Stimulated activated CD4-positive, alpha-beta T cell treated with anti-CD3 and anti-CD28 coated beads, Interleukin-4, amount 100 ng/mL, for 48 hours (primary cell): ENCODE results near the gene DNAJC18.
"Not testable (repeated sequence)": the region's sequence is repeated elsewhere in the genome, so short reads cannot be mapped to it uniquely, and the experiment has no call there.

Source experiments
- DNase-seq, 2 donors: peaks; one replicate each; pipeline ENCODE4 v3.0.0-alpha.2; 2020; ENCODE audit warnings: low read depth in 2 of 2

Gene DNAJC18

GRCh38 chr5:139439013-139439903, at the start of gene DNAJC18:
Gene DNAJC18 (minus strand): TSS chr5:139439525. CDS start chr5:139439445, 80 bp downstream.
- DNase-seq: peak; percentile 88 to 91

DNA sequence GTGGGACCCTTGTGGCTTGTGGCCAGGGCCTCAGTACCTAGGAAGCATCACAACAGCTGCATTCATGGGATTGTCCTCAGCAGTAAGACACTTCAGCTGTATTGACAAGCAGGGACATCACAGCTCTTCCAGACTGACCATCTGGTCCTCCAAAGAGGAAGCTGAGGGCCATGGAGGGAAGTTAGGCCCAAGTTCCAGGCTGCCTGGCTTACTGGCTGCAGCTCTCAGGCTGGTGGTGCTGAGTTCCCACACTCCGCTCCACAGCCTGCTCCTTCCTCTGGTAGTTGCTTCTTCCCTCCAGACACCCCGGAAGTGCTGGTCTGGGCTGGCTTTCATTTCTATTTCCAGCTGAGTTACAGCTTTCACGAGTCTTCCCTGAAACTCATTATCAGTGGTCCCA, 48.9 kb upstream of the DNAJC18 start:
- no peak for DNase-seq

DNA sequence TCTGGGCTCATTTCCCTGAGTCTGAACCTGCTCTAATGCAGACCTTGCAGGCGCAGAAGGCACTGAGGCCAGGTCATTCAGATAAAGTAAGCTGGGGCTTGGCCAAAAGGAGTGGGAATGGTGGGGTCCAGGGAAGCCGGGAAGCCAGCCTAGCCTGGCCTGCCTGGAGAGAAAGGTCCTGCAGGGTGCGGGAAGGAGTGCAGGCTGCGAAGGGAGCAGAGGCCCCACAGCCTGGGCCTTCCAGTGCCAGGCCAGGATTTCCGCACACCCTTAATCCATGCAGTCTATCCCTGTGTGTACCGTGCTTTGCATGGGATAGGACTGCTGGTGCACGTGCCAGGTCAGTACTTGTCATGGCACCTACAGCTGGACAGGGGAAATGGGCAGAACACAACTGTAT, 46.9 kb upstream of the DNAJC18 start:
- DNase-seq: no peak

- DNase-seq: not testable (repeated sequence)
These were observed 43.5 kb upstream of the DNAJC18 start for GRCh38 chr5:139482890-139483208.

DNA sequence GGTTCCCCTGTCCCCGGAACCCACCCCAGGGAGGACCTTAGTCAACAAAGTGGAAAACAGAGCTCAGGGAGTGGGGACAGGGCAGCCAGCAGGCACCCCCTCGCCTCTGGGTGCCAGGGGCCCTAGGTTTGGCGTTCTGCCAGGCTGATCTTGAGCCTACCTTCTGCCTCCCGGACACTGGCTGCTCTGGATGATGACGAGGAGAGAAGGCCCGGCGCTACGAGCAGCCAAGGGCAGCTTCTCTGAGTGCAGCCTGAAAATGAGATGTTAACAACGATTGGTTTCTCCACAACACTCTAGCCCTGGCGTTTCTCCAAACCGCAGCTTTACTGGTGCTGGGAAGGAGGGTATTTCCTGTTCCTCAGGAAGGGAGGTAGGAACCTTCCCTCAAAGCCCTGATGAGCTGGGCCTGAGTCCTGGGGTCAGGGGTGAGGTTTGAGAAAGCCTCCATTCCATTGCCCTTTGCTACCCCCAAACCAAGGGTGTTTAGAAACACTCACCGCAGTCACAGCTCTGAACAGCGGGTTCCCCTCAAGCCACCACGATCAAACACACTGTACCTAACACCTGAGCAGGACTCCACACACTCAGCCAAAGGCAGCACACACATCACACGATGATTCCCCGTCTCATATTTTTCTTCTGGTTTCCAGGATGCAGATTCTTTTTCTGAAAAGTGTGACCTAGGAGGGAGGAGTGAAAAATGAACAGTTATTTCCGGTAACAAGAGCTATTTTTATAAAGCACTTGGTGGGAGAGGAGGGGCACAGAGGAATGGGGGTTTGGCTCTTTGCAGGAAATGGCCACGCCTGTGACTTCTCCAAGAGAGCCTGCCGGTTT, 42.9 kb upstream of the DNAJC18 start, which contains the start of gene STING1:
TSS of gene STING1 (minus strand) at position 709 of the 840 bp plus-strand sequence. CDS start 1,054 bp downstream, outside the sequence.
- DNase-seq: peak; percentile 49 to 67

DNA sequence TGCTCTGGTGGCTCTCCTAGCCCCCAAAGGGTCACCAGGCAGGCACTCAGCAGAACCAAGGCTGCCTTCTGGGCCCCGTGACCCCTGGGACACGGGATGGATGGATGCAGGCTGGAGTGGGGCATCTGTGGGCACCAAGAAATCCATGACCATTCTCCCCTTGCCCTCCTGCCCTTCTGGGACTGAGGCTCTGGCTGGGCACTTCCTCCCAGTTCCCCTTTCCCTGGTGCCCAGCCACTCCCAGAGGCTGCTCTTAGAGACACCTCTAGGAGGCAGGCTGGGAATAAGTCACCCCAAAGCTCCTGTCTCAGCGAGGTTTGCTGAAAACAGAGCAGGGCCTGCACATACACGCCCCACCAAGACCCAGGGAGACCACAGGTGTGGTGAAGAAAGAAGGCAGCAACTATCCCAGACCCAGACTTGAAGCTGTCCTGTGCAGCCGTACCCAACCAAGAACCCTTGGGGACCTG, 42.3 kb upstream of the DNAJC18 start:
- no peak for DNase-seq

GRCh38 chr5:139481122-139481533, 41.8 kb upstream of the DNAJC18 start:
- DNase-seq: no peak

DNA sequence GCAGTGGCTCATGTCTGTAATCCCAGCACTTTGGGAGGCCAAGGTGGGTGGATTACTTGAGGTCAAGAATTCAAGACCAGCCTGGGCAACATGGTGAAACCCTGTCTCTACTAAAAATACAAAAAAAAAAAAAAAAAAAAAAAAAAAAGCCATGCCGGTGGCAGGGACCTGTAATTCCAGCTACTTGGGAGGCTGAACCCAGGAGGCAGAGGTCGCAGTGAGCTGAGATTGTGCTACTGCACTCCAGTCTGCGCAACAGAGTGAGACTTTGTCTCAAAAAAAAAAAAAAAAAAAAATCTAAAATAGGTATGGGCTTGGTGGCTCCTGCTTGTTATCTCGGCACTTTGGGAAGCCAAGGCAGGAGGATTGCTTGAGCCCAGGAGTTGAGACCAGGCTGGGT, 40.4 kb upstream of the DNAJC18 start:
- not testable (repeated sequence) for DNase-seq

GRCh38 chr5:139478657-139479423, 39.5 kb upstream of the DNAJC18 start:
- DNase-seq: not testable (repeated sequence)

DNA sequence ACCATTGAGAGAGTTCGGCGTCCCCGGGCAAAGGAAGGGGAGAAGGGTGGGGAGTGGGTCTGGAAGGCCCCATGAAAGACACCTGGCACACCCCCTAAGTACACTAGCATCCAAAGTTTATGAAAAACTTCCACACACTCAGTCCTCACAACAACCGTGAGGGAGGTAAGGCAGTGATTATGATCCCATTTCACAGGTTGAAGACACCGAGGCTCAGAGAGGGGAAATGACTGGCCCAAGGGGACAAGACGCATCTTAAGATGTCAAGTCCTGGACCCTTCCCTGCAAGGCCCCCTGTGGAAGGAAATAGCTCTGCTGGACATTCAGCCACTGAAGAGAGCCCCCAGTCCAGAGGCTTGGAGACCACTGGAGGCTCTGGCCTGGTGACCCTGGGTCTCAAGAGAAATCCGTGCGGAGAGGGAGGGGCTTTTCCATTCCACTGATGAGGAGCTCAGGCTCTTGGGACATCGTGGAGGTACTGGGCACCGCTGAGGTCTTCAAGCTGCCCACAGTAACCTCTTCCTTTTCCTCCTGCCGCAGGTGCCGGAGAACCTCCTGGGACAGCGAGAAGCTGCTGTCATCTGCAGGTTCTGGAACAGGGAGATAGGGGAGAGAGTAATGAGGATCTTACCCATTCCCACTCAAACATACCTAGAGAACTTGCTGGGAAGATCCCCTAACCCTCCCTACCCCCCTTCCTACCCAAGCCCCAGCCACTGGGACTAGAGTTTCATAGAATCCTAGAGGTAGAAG, 36.7 kb upstream of the DNAJC18 start:
- no peak for DNase-seq

- DNase-seq: no peak
These were observed 35.8 kb upstream of the DNAJC18 start for GRCh38 chr5:139474890-139475791.

DNA sequence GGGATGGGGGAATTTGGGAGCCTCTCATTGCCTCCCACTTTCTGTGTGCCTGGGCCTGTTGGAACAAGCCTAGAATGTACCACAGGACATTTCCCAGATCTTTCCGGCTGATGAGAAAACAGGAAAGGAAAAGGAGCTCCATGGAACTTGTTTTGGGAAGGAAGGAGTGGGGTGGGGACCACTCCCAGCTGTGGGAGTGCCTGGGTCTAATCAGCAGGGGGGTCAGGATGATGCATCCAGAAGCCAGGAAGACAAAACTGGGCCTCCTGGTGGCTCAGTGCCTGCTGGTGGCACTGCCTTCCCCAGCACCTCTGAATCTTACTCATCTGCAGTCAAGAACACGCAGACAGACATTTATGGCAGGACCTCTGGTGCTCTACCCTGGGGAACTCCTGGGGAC, 34.2 kb upstream of the DNAJC18 start:
- DNase-seq: no peak

DNA sequence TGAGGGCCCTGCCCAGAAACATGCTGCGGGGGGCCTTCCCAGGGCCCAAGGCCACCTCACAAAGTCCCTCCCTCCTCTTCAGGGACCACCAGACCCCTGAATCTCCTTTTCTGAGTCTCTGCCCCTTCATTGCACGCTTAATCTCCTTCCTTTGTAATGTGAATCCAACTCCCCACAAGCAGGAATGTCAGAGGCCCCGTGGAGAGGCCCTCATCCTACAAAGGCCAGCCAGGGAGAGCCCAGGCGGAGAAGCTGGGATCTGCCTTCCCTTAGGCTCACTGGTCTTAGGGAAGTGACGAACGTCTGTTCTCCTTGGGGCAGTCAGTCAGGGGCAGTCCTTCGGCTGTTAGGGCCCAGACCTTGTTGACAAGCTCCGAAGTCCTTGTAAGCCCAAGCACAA, 33.8 kb upstream of the DNAJC18 start:
- DNase-seq: no peak

DNA sequence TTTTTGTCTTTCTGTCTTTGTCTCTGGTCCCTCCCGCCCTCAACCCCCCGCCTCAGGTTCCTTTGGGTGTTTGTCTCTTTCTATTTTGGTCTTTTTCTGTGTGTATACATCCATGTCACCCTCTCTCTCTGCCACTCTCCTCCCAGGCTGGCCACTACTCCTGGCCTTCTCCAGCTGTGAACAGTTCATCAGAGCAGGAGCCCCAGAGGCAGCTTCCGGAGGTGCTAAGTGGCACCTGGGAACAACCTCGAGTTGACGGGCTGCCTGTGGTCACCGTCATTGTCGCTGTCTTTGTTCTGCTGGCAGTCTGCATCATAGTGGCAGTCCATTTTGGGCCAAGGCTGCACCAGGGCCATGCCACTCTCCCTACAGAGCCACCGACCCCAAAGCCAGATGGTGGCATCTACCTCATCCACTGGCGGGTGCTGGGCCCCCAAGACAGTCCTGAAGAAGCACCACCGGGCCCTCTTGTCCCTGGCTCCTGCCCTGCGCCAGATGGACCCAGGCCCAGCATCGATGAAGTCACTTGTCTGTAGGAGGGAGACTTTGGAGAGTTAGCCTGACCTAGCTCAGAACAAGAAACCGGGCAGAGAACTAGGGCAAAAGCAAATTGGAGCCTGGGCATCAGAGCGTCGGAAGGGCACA, 33.2 kb upstream of the DNAJC18 start:
- DNase-seq: no peak

DNA sequence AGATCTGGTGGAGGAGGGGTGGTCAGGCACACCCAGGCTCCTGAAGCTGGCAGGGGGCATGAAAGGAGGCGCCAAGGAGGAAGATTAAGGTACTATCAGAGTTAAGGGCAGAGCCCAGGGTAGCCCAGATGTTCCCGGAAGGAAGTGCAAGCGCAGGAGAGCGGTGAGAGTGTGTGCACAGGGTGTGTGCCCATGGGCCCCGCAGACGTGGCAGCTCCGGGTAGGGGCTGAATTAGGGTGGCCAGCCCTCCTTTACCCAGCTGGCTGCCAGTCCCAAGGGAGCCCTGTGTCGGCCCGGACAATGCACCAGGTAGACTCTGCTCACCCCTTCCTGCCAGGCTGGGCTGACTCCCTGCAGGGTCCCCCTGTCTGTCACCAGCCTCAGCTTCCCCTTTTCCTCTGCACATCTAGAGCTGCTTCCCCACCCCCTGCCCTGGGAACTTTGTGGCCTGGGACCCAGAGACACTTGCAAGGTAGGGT, 31.5 kb upstream of the DNAJC18 start, which contains the start of gene SMIM33:
TSS of gene SMIM33 (plus strand) at position 184 of the 480 bp plus-strand sequence. CDS start at position 302, 118 bp downstream.
- no peak for DNase-seq

- no peak for DNase-seq
These were observed 29.2 kb upstream of the DNAJC18 start for GRCh38 chr5:139468421-139468931.

DNA sequence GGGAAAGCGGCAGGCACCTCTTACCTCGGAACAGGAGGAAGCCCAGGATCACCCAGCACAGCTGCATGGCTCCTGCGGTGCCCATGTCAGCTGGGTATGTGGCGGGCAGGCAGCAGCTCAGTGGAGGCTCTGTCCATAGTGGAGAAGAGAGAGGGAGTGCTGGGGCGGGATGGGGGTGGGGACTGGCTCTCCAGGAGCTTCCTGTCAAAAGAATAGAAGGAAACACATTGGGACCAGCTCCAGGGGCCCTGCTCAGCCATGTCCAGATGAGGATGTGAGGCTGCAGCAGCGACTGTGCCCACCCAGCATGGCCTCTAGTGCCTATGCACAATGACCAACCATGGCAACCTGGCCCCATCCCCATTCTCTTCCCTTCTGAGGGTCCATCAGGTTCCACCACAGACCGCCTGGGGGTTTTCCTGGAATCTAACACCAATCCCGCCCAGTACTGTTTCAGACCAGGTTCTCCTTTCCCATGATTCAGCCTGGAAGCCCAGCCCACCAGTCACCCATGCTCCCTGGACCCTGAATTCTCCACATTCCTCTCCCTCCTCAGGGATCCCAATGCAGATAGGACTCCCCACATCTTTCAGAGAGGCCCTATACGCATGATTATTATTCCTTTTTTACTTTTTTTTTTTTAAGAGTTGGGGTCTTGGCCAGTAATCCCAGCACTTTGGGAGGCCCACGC, 23.4 kb upstream of the DNAJC18 start, which contains the start of gene ECSCR:
TSS of gene ECSCR (minus strand) at position 158 of the 691 bp plus-strand sequence. CDS start at position 85, 73 bp downstream.
- DNase-seq: no peak

GRCh38 chr5:139461698-139462097, 22.4 kb upstream of the DNAJC18 start:
- DNase-seq: no peak
